GM21381 (cell line): Measurements from ENCODE around the gene TBX2.

Experiments
- ATAC-seq: cut with Tn5 transposase; IDR thresholded peaks from one replicate; pipeline ENCODE4 v1.9.1; 2021; ENCODE audit warnings: mild to moderate bottlenecking, moderate library complexity; ENCODE audit not compliant: unreplicated experiment

Gene TBX2

GRCh38 chr17:61401389-61402072 is 1.9 kb downstream of the TBX2 start:
- no peak for ATAC-seq

GRCh38 chr17:61402073-61402541 is 2.5 kb downstream of the TBX2 start:
- ATAC-seq, result no peak

GRCh38 chr17:61402978-61403800 is 3.5 kb downstream of the TBX2 start:
- no peak for ATAC-seq

- ATAC-seq, result no peak
These were observed 4.4 kb downstream of the TBX2 start for GRCh38 chr17:61403801-61404662.

- no peak for ATAC-seq
These were observed 4.9 kb downstream of the TBX2 start for GRCh38 chr17:61404663-61404912.

- ATAC-seq, result no peak
These were observed 5.5 kb downstream of the TBX2 start for GRCh38 chr17:61404913-61405685.

- ATAC-seq, result no peak
These were observed 6.3 kb downstream of the TBX2 start for GRCh38 chr17:61405686-61406536.

GRCh38 chr17:61406537-61406845 is 6.8 kb downstream of the TBX2 start:
- ATAC-seq, result no peak

- no peak for ATAC-seq
These were observed 7.6 kb downstream of the TBX2 start for GRCh38 chr17:61406971-61407911.

- ATAC-seq, result no peak
These were observed 8.8 kb downstream of the TBX2 start for GRCh38 chr17:61408151-61409041.

- ATAC-seq, result no peak
These were observed 9.9 kb downstream of the TBX2 start for GRCh38 chr17:61409301-61410112.

GRCh38 chr17:61410141-61411010 is 10.7 kb downstream of the TBX2 start:
- ATAC-seq, result no peak

- ATAC-seq, result no peak
These were observed 11.3 kb downstream of the TBX2 start for GRCh38 chr17:61411011-61411260.

GRCh38 chr17:61411261-61412142 is 11.9 kb downstream of the TBX2 start:
- ATAC-seq, result peak; percentile 6

- peak; percentile 64 for ATAC-seq
These were observed 12.7 kb downstream of the TBX2 start for GRCh38 chr17:61412143-61412859.
